ENCODE data around the gene HBE1. TPM values are rescaled to one million over a fixed set of nuclear protein-coding genes. Genes with fewer than 3 reads are reported as not detected.

HBE1 gene
- total and polyA plus RNA-seq, 2 of the 8 experiments (the other 6 are each of a cell fraction or from before 2014, with no cell fraction given): 0.39 TPM; not detected in 1

- TF ChIP-seq POU5F1 (IDR thresholded peaks at IDR 0.05; ENCODE audit: low read depth, low read length) (no peak), NRF1 (IDR thresholded peaks at IDR 0.05; ENCODE audit: low read depth, low read length) (no peak), MAFK (IDR thresholded peaks at IDR 0.05; ENCODE audit: low read depth, low read length) (no peak), HDAC6 (IDR thresholded peaks at IDR 0.05; ENCODE audit: low read depth, low read length) (no peak), JUN (IDR thresholded peaks at IDR 0.05; ENCODE audit: low read depth, low read length) (no peak), TAF1 (IDR thresholded peaks at IDR 0.05; ENCODE audit: low read depth, low read length) (no peak), KDM5A (IDR thresholded peaks at IDR 0.05; ENCODE audit: low read length) (no peak), CTBP2 (IDR thresholded peaks at IDR 0.05; ENCODE audit: borderline replicate concordance, insufficient read depth, insufficient read length, low read length) (no peak), EP300 (IDR thresholded peaks at IDR 0.05; ENCODE audit: borderline replicate concordance in 1 of 2, low read depth in 2 of 2, low read length in 2 of 2) (no peak), RXRA (IDR thresholded peaks at IDR 0.05; ENCODE audit: insufficient read depth, low read depth, low read length) (no peak), EGR1 (IDR thresholded peaks at IDR 0.05; ENCODE audit: borderline replicate concordance, low read depth, low read length) (no peak), GABPA (IDR thresholded peaks at IDR 0.05; ENCODE audit: borderline replicate concordance, insufficient read depth, low read length) (no peak)
Measured at GRCh38 chr11:5224538-5225479, 44.9 kb downstream of the HBE1 start (continued).

Data from H1 (cell line).